ENCODE data around the gene MTUS2. TPM values are rescaled to one million over a fixed set of nuclear protein-coding genes. Genes with fewer than 3 reads are reported as not detected.

The MTUS2 gene
- total and polyA plus RNA-seq, 2 donors (not counting 3 experiments of a cell fraction or from before 2014, with no cell fraction given) = not detected

- Histone ChIP-seq H3K27me3 (ENCODE audit: control insufficient read depth in 2 of 2, insufficient read depth in 2 of 2, low read length in 2 of 2) (no peaks in the 10 kb centered on the region), H3K9ac (replicated peaks; ENCODE audit: extremely low read depth, insufficient read depth, low read length) (no peak overlapping the region), H3K36me3 (ENCODE audit: control insufficient read depth in 2 of 2, extremely low read depth in 1 of 2, insufficient read depth in 2 of 2, low read length in 2 of 2) (no peaks in the 10 kb centered on the region), H3K4me1 (ENCODE audit: control insufficient read depth, extremely low read depth, insufficient read depth, low read length) (no peaks in the 10 kb centered on the region), H3K4me3 (replicated peaks in 1 of 3; ENCODE audit: insufficient read depth in 1 of 3, low read depth in 1 of 3, low read length in 3 of 3) (no peak overlapping the region), H3K9me3 (replicated peaks; ENCODE audit: control insufficient read depth, insufficient read depth, low read length) (no peaks in the 10 kb centered on the region), H2AFZ (ENCODE audit: low read depth, low read length) (no peak overlapping the region), H4K20me1 (replicated peaks; ENCODE audit: control insufficient read depth, extremely low read depth, insufficient read depth, low read length) (no peaks in the 10 kb centered on the region), H3K27ac (ENCODE audit: insufficient read depth, low read depth, low read length) (no peak overlapping the region), H3K79me2 (ENCODE audit: control insufficient read depth, insufficient read depth, low read length) (no peaks in the 10 kb centered on the region), H3K9me1 (replicated peaks; ENCODE audit: control insufficient read depth, extremely low read depth, insufficient read depth, low read length) (no peaks in the 10 kb centered on the region), H3K4me2 (ENCODE audit: insufficient read depth, low read length) (no peak overlapping the region)
- TF ChIP-seq MYC (IDR thresholded peaks at IDR 0.05; ENCODE audit: low read depth, low read length) (no peak), POLR2A (IDR thresholded peaks at IDR 0.05; ENCODE audit: low read depth, low read length) (no peak), CTCF (IDR thresholded peaks at IDR 0.05; ENCODE audit: extremely low read depth in 1 of 2, insufficient read depth in 1 of 2, low read depth in 1 of 2, low read length in 2 of 2) (no peak), JUN (IDR thresholded peaks at IDR 0.05; ENCODE audit: borderline replicate concordance, insufficient read depth, insufficient read length, low read depth) (no peak), POLR2AphosphoS5 (IDR thresholded peaks at IDR 0.05; ENCODE audit: insufficient read depth, low read depth, low read length) (no peak), FOS (IDR thresholded peaks at IDR 0.05; ENCODE audit: borderline replicate concordance, insufficient read depth, low read length) (no peak)
- TF ChIP-seq, protein P1, sequence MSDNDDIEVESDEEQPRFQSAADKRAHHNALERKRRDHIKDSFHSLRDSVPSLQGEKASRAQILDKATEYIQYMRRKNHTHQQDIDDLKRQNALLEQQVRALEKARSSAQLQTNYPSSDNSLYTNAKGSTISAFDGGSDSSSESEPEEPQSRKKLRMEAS (IDR thresholded peaks at IDR 0.05; ENCODE audit: insufficient read depth, insufficient read length) = no peak
- FAIRE-seq (no peak), DNase-seq (ENCODE audit: low read depth, low spot score) (no peak)
- POLR2A ChIA-PET = no interaction called here
- dilution Hi-C loops (cut with MboI; ENCODE audit: extremely low pct_ligation_motif_present, low sequenced_read_pairs) (no loop called here), intact Hi-C loops (cut with micrococcal nuclease) (no loop called here)
- BruUV-seq (replicated peaks) = no TSS peak
- CTCF ChIA-PET = no interaction called here
Observed at GRCh38 chr13:29131881-29132668, 311.9 kb downstream of the MTUS2 start.
